ENCODE data around the gene MICU2. TPM values are rescaled to one million over a fixed set of nuclear protein-coding genes. Genes with fewer than 3 reads are reported as not detected.

MICU2 gene
- total and polyA plus RNA-seq, 2 donors (not counting 3 experiments of a cell fraction or from before 2014, with no cell fraction given) = 24.0 to 36.7 TPM

- Histone ChIP-seq H3K4me2 (ENCODE audit: insufficient read depth, low read length) (no peak overlapping the region), H3K27me3 (ENCODE audit: control insufficient read depth in 2 of 2, insufficient read depth in 2 of 2, low read length in 2 of 2) (no peaks in the 10 kb centered on the region), H3K4me3 (replicated peaks in 1 of 3; ENCODE audit: insufficient read depth in 1 of 3, low read depth in 1 of 3, low read length in 3 of 3) (no peak overlapping the region), H3K36me3 (ENCODE audit: control insufficient read depth in 2 of 2, extremely low read depth in 1 of 2, insufficient read depth in 2 of 2, low read length in 2 of 2) (no peaks in the 10 kb centered on the region), H3K9me3 (replicated peaks; ENCODE audit: control insufficient read depth, insufficient read depth, low read length) (no peaks in the 10 kb centered on the region), H3K9ac (replicated peaks; ENCODE audit: extremely low read depth, insufficient read depth, low read length) (no peak overlapping the region), H2AFZ (ENCODE audit: low read depth, low read length) (no peak overlapping the region), H3K79me2 (ENCODE audit: control insufficient read depth, insufficient read depth, low read length) (peaks cover 3% of the 10 kb centered on the region), H4K20me1 (replicated peaks; ENCODE audit: control insufficient read depth, extremely low read depth, insufficient read depth, low read length) (no peaks in the 10 kb centered on the region), H3K4me1 (ENCODE audit: control insufficient read depth, extremely low read depth, insufficient read depth, low read length) (peaks cover 9% of the 10 kb centered on the region), H3K9me1 (replicated peaks; ENCODE audit: control insufficient read depth, extremely low read depth, insufficient read depth, low read length) (no peaks in the 10 kb centered on the region), H3K27ac (ENCODE audit: insufficient read depth, low read depth, low read length) (no peak overlapping the region)
- POLR2A ChIA-PET = interaction anchor here (1.9 kb wide), 1 partner anchor 28 kb away, joined by 9 read pairs; the partner anchor contains the start of gene MICU2
- dilution Hi-C loops (cut with MboI; ENCODE audit: extremely low pct_ligation_motif_present, low sequenced_read_pairs) = no loop called here
- intact Hi-C loops (cut with micrococcal nuclease) = no loop called here
- BruUV-seq (replicated peaks) = no TSS peak
- FAIRE-seq (no peak), DNase-seq (ENCODE audit: low read depth, low spot score) (peak; percentile 7)
- CTCF ChIA-PET = interaction anchor here (0.9 to 2.0 kb wide), 5 partner anchors 16 to 70 kb away, joined by 3 to 10 read pairs (median 4); no protein-coding TSS in a partner anchor
- TF ChIP-seq GATA2 (IDR thresholded peaks at IDR 0.05; ENCODE audit: insufficient read depth, insufficient read length, low read depth, low read length) (no peak), FOS (IDR thresholded peaks at IDR 0.05; ENCODE audit: borderline replicate concordance, insufficient read depth, low read length) (no peak), EZH2 (IDR thresholded peaks at IDR 0.05; ENCODE audit: borderline replicate concordance, low read depth, low read length, severe bottlenecking) (no peak), CTCF (IDR thresholded peaks at IDR 0.05; ENCODE audit: extremely low read depth in 1 of 2, insufficient read depth in 1 of 2, low read depth in 1 of 2, low read length in 2 of 2) (no peak), MYC (IDR thresholded peaks at IDR 0.05; ENCODE audit: low read depth, low read length) (no peak)
Measured at GRCh38 chr13:21576426-21576825, 27.5 kb downstream of the MICU2 start.

Measured in endothelial cell of umbilical vein (primary cell).